Muscle of leg (tissue), 11 donors: ENCODE measurements around the gene RENBP. TPM values are rescaled to one million over a fixed set of nuclear protein-coding genes. Genes with fewer than 3 reads are reported as not detected.

Experiments used
- DNase-seq: peaks from one replicate; pipeline ENCODE4 v3.0.0; 2013
- H3K27ac ChIP-seq: one replicate; pipeline ENCODE4 v1.5.1; 2013; ENCODE audit warnings: mild to moderate bottlenecking, low read length, control low read depth
- H3K27me3 ChIP-seq: one replicate; pipeline ENCODE4 v1.6.1; 2013; ENCODE audit warnings: low read length; ENCODE audit not compliant: control insufficient read depth, insufficient read depth
- H3K36me3 ChIP-seq: one replicate; pipeline ENCODE4 v1.6.1; 2013; ENCODE audit warnings: low read length; ENCODE audit not compliant: control insufficient read depth, insufficient read depth
- H3K4me1 ChIP-seq: one replicate; pipeline ENCODE4 v1.6.1; 2013; ENCODE audit warnings: low read length; ENCODE audit not compliant: control insufficient read depth, insufficient read depth
- H3K4me3 ChIP-seq: one replicate; pipeline ENCODE4 v1.5.1; 2013; ENCODE audit warnings: low read length, control low read depth
- H3K9me3 ChIP-seq: replicated peaks from 2 replicates; pipeline ENCODE4 v1.6.1; 2013; ENCODE audit warnings: low read depth, low read length; ENCODE audit not compliant: control insufficient read depth
- WGBS: methylation state at CpG from one replicate; pipeline ENCODE4 v1.1.5; 2013; ENCODE audit warnings: missing lambda C conversion rate; ENCODE audit not compliant: insufficient coverage; 5-methylcytosine and 5-hydroxymethylcytosine counted together
- polyA plus RNA-seq, 8 donors: library from polyadenylated mRNA; unstranded; fragments of 120-200 nt; gene quantifications; one replicate each; pipeline versions ENCODE4 v1.2.1 to v1.2.3, GENCODE V29; 2013; ENCODE audit warnings: inconsistent platforms in 1 of 8, low replicate concordance in 1 of 8; ENCODE audit not compliant: insufficient read length in 8 of 8, insufficient read depth in 1 of 8
- total RNA-seq: library from RNA; stranded (reverse); fragments of 120-200 nt; gene quantifications from one replicate; pipeline ENCODE4 v1.2.4, GENCODE V29; 2013

The RENBP gene
- total and polyA plus RNA-seq, 9 donors: 3.1 to 7.2 (median 4.3) TPM

- H3K4me3 ChIP-seq: peak overlapping the region; percentile 96
- H3K9me3 ChIP-seq: no peaks in the 10 kb centered on the region
- H3K36me3 ChIP-seq: peaks cover 11% of the 10 kb centered on the region
- 18% methylated on average over 32 of the region's 34 CpGs for WGBS
- DNase-seq: peak; percentile 96
- peak overlapping the region; percentile 100 for H3K27ac ChIP-seq
- peaks cover 55% of the 10 kb centered on the region for H3K4me1 ChIP-seq
- H3K27me3 ChIP-seq: peaks cover 24% of the 10 kb centered on the region
Measured at GRCh38 chrX:153971124-153971449, 26.6 kb upstream of the RENBP start.

- H3K4me1 ChIP-seq: peaks cover 60% of the 10 kb centered on the region
- peak; percentile 91 for DNase-seq
- 16% methylated on average over 37 of the region's 49 CpGs for WGBS
Measured at GRCh38 chrX:153970357-153971123, 26.1 kb upstream of the RENBP start.

GRCh38 chrX:153969904-153970356, 25.5 kb upstream of the RENBP start:
- peak; percentile 77 for DNase-seq
- no peaks in the 10 kb centered on the region for H3K9me3 ChIP-seq
- peaks cover 63% of the 10 kb centered on the region for H3K4me1 ChIP-seq
- H3K36me3 ChIP-seq: peaks cover 13% of the 10 kb centered on the region
- H3K27me3 ChIP-seq: peaks cover 30% of the 10 kb centered on the region
- peak overlapping the region; percentile 84 for H3K27ac ChIP-seq
- H3K4me3 ChIP-seq: peak overlapping the region; percentile 96
- 20% methylated on average over 1 of the region's 26 CpGs for WGBS

More at GRCh38 chrX:153970357-153971123, 26.1 kb upstream of the RENBP start:
- peak overlapping the region; percentile 100 for H3K27ac ChIP-seq
- H3K27me3 ChIP-seq: peaks cover 26% of the 10 kb centered on the region
- peaks cover 11% of the 10 kb centered on the region for H3K36me3 ChIP-seq
- H3K4me3 ChIP-seq: peak overlapping the region; percentile 96
- no peaks in the 10 kb centered on the region for H3K9me3 ChIP-seq

GRCh38 chrX:153969125-153969903, 24.9 kb upstream of the RENBP start:
- peak overlapping the region; percentile 96 for H3K4me3 ChIP-seq
- H3K27ac ChIP-seq: peak overlapping the region; percentile 84
- H3K36me3 ChIP-seq: peaks cover 18% of the 10 kb centered on the region
- WGBS: 41% methylated on average over 19 of the region's 25 CpGs
- no peaks in the 10 kb centered on the region for H3K9me3 ChIP-seq
- H3K4me1 ChIP-seq: peaks cover 59% of the 10 kb centered on the region
- DNase-seq: peak; percentile 33
- peaks cover 29% of the 10 kb centered on the region for H3K27me3 ChIP-seq

GRCh38 chrX:153968754-153969124, 24.3 kb upstream of the RENBP start:
- 53% methylated on average over 7 of the region's 12 CpGs for WGBS
- peak; percentile 63 for DNase-seq
- Histone ChIP-seq H3K27ac (peak overlapping the region; percentile 84), H3K9me3 (no peaks in the 10 kb centered on the region), H3K36me3 (peaks cover 24% of the 10 kb centered on the region), H3K27me3 (peaks cover 27% of the 10 kb centered on the region), H3K4me1 (peaks cover 53% of the 10 kb centered on the region), H3K4me3 (peak overlapping the region; percentile 96)

- Histone ChIP-seq H3K4me3 (peak overlapping the region; percentile 3), H3K27ac (peak overlapping the region; percentile 73), H3K9me3 (no peaks in the 10 kb centered on the region), H3K27me3 (peaks cover 27% of the 10 kb centered on the region), H3K4me1 (peaks cover 48% of the 10 kb centered on the region), H3K36me3 (peaks cover 29% of the 10 kb centered on the region)
- DNase-seq: no peak
- WGBS: 77% methylated on average over 4 of the region's 9 CpGs
Measured at GRCh38 chrX:153968255-153968654, 23.8 kb upstream of the RENBP start.

- Histone ChIP-seq H3K36me3 (peaks cover 35% of the 10 kb centered on the region), H3K27ac (peak overlapping the region; percentile 73), H3K4me3 (no peak overlapping the region), H3K4me1 (peaks cover 48% of the 10 kb centered on the region), H3K27me3 (peaks cover 30% of the 10 kb centered on the region), H3K9me3 (no peaks in the 10 kb centered on the region)
- DNase-seq: no peak
- WGBS: 79% methylated on average over 12 of the region's 16 CpGs
Measured at GRCh38 chrX:153967536-153968224, 23.2 kb upstream of the RENBP start.

GRCh38 chrX:153966841-153967535, 22.5 kb upstream of the RENBP start:
- peaks cover 48% of the 10 kb centered on the region for H3K4me1 ChIP-seq
- H3K36me3 ChIP-seq: peaks cover 41% of the 10 kb centered on the region
- H3K27ac ChIP-seq: peak overlapping the region; percentile 55
- peaks cover 33% of the 10 kb centered on the region for H3K27me3 ChIP-seq
- 69% methylated on average over 13 of the region's 14 CpGs for WGBS
- no peaks in the 10 kb centered on the region for H3K9me3 ChIP-seq
- DNase-seq: no peak
- no peak overlapping the region for H3K4me3 ChIP-seq

GRCh38 chrX:153966283-153966688, 21.8 kb upstream of the RENBP start:
- WGBS: 61% methylated on average over 15 of the region's 15 CpGs
- H3K9me3 ChIP-seq: no peaks in the 10 kb centered on the region
- H3K4me1 ChIP-seq: peaks cover 48% of the 10 kb centered on the region
- DNase-seq: peak; percentile 42
- no peak overlapping the region for H3K4me3 ChIP-seq
- H3K27me3 ChIP-seq: peaks cover 37% of the 10 kb centered on the region
- H3K36me3 ChIP-seq: peaks cover 48% of the 10 kb centered on the region
- peak overlapping the region; percentile 55 for H3K27ac ChIP-seq
